HT-29 (cell line): Measurements from ENCODE around the gene RPL12. TPM values are rescaled to one million over a fixed set of nuclear protein-coding genes. Genes with fewer than 3 reads are reported as not detected.

Experiments
- DNase-seq: peaks from one replicate; pipeline ENCODE4 v3.0.0-alpha.2; 2015; ENCODE audit warnings: low spot score
- total RNA-seq: library from RNA; depleted of rRNA; stranded (reverse); fragments of >200 nt; shearing (Covaris generic); gene quantifications from 2 replicates; pipeline ENCODE4 v1.2.3, GENCODE V29; 2014; rRNA removed

RPL12 gene
- total RNA-seq: 1,249 and 1,284 TPM in 2 replicates

DNA sequence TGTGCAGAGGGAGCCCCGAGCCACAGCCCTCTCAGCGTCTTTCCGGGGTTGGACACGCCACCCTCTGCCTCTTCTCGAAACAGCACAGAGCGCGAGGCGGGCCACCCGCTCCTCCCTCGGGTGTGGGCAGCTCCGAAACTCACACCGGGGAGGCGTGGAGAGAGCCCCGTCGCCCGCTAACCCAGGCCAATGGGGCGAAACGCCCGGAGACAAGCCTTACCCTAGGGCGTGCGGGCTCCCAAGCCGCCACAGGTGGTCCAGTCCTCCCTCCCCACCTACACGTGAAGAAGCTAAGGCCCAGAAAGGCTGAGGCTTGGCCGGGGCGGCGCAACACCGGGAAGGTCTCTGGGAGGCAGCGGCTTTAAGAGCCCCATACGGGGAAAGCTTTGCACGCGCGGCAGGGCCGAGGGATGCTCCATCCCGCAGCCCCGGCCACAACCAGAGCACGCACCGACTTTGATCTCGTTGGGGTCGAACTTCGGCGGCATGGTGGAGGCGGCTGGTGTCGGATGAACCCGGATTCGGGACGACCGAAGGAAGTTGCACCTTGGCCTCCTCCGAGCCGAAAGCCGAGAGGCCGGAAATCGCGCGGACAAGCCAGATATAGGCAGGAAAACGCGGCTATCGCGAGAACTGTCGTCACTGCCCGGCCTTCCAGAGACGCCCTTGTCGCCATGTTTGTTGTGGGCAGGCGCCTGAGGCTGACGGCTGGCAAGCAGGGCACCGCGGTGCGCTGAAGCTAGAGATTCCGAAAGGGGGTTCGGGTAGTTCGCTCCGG, at the start of gene RPL12, which contains the start of gene LRSAM1:
Gene RPL12, minus strand, starts transcription at position 577 of the 778 bp plus-strand sequence. Its CDS starts 89 bp downstream, at position 488.
Gene LRSAM1, plus strand, starts transcription at position 681 of the 778 bp plus-strand sequence. CDS start 3,018 bp downstream, outside the sequence.
- peak; percentile 98 for DNase-seq

GRCh38 chr9:127500862-127501261, 49.7 kb upstream of the RPL12 start:
- no peak for DNase-seq

DNA sequence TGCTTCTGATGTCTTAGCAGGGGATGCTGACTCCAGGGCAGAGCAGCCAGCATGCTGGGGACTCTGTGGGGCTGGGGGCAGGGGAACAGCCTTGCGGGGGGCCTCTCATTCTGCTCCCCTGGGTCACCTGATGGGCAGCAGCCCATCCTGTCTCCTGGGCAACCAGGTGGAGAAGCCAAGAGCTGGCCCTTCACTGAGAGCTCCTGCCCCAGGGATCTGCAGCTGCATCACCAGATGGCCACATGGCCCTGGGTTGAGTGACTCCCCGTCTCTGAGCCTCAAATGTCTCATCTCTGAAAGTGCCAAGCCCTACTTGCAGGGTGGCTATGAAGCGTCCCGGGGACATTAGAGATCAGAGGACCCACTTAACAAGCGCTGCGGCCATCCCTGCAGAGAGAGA, 49.2 kb upstream of the RPL12 start:
- DNase-seq: no peak

- no peak for DNase-seq
Observed at GRCh38 chr9:127498298-127498697, 47.1 kb upstream of the RPL12 start.

DNA sequence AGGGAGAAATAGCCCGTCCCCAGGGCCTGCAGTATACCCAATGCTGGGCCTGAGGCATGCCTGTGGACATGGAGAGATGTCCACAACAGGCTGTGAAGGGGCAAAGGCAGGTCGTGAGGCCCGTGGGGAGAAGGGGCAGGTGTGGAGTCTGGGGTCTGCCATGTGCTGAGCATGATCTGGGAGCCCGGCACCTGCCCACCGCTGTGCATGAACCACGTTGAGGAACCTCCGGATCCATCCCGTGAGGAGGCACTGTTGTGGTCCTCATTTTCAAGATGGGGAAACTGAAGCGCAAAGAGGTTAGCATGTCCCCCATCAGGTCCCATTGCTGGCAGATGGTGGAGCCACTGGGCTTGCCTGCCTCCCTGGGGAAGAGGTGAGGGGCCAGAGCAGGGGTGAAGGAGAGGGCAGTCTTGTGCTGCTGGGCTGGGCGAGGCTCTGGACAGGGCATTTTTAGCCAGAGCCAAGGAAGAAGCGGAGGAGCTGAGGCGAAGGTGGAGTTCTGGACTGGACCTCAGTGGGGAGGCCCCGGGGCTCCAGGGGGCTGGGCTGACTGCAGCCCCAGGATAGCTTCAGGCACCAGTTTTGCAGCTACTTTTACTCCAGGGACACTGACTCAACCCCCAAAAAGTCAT, 46.6 kb upstream of the RPL12 start:
- DNase-seq: no peak

DNA sequence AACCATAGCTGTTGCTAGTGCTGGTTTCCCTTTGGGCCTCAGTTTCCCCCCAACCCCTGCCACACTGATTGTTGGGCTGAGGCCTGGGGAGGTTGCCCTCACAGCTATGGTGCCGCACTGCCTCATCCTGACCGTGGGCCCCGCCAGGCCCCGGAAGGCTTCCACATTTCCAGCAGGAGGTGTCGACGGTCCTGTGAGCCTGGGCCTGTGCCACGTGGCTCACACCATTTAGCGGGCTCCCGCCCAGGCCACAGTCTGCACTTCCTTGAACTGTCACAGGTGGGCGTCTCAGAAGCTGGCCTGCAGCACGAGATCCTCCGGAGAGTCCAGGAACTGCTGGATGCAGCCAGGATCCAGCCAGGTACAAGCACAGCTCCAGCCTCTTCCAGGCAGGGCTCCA, 45.8 kb upstream of the RPL12 start:
- DNase-seq: no peak

DNA sequence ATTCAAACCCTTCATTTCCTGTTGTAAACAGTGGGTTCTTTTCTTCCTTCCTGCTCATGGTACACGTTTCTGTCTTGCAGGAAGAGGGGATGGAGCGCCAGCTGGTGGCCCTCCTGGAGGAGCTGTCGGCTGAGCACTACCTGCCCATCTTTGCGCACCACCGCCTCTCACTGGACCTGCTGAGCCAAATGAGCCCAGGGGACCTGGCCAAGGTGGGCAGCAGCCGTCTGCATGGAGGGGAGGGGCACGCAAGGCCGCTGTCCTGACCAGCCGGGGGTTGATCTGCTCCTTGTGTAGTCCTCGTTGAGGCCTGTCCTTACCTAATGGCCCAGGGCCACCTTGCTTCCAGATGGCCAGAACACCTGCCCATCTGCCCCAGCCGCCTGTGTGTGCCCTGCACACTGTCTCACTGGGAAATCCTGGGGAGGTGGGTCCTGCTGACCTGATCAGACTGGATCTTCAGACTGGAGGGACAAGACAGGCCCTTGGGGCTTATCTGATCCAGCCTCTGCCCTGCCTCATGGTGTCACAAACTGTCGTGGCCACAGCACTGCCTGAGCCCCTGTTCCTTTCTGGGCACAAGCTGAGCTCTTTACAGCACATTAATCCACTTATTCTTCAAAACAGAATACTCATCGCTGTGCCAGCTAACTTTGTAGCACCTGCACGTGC, 44.8 kb upstream of the RPL12 start:
- DNase-seq: no peak

GRCh38 chr9:127494304-127494702, 43.1 kb upstream of the RPL12 start:
- no peak for DNase-seq

DNA sequence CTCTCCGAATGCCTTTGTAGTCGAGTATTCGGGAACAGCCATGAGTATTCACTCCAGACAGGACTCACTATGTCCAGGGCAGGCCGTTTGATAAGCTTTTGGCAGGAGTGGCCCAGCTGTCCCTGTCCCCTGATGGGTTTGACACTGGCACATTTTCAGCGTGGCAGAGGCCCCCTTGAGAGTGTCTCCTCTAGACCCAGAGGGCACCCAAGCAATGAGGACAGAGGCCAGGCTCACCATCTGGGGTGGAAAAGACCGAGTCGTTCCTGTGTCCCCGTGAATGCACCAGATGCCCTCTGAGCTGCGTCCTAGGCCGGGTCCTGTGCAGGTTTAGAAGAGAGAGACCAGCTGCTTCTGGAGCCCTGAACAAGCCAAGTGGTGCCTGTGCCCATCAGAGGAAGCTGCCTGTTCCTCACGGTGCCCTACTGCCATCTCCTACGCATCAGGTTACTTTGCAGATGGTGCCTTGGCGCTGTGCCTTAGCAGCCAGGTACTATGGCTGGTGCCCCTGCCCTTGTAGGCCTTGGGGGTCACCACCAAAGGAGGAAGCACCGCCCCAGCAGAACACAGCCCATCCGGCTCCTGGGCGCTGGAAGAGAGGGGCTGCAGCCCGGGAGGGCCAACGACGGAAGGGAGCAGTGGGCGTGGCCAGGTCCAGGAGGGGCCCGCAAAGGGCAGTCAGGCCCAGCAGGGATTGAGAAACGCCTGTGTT, 42.5 kb upstream of the RPL12 start:
- DNase-seq: no peak

DNA sequence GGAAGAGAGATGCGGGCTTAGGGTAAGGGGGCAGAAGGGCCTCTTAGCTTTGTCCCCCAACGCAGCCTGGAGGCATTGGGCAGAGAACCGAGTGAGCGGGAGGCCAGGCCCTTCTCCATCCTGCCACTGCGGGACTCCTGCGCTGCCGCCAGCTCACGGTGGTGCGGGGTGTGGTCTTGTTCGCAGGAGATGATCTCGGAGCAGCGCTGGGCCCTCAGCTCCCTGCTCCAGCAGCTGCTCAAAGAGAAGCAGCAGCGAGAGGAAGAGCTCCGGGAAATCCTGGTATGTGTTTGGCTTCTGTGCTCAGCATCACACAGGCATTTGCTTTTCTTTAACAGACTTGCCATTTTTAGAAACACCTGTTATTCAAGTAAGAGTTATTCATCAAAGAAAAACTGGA, 41.4 kb upstream of the RPL12 start:
- no peak for DNase-seq

DNA sequence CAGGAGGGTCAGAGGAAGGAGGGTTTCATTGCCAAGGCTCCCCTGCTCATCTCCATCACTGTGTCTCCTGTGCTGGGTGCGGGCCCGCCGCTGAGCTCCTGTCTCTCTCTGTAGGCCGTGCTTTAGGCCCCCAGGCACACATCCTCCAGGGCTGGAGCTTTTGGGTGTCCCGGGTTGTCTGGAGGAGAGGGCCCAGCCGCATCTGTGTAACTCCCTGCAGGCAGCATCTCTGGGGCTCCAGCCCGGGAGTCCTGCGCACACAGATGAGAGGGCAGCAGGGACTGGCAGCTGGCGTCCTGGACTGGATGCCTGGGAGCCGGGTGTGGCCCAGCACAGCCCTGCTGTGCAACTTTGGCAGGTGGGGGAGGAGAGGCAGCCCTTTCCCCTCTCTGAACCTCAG, 40.3 kb upstream of the RPL12 start:
- no peak for DNase-seq

DNA sequence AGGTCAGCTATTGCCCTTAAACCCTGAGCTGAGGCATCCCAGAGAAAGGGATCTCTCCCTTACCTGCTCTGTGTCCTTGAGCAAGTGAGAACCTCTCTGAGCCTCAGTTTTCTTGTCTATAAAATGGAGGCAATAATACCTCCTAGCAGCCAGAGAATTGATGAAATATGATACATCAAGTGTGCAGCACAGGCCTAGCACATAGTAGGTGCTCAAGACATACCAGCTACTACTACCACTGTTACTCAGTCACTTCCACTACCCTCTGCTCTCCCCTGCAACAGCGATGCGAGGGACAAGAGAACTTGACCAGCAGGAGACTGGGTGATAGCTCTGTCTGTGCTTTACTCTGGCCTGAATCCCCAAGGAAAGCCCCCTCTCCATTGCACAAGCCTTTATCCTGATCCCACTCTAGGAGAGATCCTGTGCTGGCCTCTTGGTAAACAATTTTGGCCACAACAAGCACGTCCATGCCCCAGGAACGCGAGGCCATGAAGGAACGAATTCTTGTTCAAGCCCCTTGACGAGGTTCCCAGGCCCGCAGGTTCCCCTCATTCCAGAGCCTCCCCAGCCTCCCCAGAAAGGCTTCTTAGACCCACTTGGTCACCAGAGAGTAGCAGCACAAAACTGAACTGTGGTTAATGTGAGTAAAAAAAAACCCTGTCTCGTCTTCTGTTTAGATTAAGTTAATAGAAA, 39.5 kb upstream of the RPL12 start:
- no peak for DNase-seq

DNA sequence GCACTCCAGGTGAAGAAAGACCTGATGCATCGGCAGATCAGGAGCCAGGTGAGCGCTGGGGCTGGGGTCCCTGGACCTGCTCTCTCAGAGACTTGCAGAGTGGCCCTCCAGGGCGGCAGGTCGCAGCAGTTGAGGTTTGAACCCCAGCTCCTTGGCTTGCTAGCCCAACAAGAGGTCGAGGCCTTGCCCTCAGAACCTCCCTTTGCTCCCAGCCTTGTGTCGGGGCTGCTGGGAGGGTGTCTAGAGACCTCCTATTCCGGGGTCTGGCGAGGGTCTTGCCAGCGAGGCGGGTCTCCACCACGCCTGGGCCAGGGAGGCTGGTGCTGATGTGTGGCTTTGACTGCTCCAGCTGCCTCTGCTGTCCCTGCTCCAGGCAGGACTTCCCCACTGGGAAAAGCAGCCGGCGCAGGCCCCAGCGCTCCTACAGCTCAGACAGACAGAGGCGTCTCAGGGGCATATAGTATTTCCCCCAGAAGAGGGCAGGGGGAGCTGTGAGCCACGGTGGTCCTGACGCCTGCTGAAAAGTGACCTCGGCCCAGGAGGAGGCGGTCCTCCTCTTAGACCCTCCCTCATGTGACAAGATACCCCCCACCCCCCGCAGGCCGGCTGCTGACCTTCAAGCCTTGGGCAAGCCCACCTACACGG, 38.4 kb upstream of the RPL12 start:
- no peak for DNase-seq

GRCh38 chr9:127488946-127489345, 37.7 kb upstream of the RPL12 start:
- DNase-seq: no peak

DNA sequence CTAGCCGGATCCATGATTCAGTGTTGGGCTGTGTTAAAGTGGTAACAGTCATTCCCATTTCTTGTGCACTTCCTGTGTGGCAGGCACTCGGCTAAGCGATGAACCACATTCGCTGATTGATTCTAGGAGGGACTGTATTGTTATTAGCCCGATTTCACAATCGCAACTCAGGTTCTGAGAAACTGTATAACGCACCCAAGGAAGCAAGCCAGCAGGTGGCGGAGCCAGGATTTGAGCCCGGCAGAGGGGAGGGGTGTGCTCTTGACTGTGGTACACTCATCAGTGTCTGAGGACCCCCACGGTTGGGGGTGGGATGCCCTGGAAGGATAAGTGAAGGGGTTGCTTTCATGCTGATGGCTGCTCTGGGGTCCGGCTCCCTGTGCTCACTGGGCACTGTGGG, 34.8 kb upstream of the RPL12 start:
- DNase-seq: no peak

DNA sequence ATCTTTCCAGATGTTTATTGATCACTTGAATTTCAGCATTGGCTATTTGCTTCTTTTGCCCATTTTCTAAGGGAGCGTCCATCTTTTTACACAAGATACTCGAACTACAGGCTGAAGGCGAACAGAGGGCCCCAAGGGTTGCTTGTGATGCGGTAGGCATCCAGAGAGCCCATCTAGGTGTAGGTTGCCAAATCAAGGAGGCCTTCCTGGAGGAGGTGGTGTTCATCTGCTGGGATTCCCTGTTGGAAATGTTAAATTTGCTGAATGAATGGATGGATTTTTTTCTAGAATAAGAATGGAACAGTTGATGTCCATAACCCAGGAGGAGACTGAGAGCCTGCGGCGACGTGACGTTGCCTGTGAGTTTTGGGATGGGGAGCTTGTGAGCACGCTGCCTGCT, 31.5 kb upstream of the RPL12 start:
- no peak for DNase-seq

- no peak for DNase-seq
Observed at GRCh38 chr9:127479507-127480081, 28.4 kb upstream of the RPL12 start.

DNA sequence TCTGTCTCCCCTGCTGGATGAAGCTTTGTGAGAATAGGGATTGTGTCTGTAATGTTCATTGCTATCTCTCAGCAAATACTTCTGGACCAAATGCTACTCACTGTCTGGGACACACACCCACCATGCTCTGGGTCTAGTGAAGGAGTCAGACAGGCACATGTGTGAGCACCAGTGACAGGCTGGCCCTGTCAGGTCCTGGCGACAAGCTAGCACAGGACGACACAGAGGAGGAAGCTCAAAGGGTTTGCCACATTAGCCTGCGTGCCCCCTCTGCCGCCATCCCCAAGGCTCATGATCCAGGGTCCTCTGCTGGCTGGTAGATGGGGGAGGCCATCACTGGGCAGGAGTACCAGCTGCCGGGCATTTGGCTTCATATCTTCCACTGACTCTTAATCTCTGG, 23.4 kb upstream of the RPL12 start:
- no peak for DNase-seq

- DNase-seq: no peak
Observed at GRCh38 chr9:127473932-127474331, 22.7 kb upstream of the RPL12 start.

DNA sequence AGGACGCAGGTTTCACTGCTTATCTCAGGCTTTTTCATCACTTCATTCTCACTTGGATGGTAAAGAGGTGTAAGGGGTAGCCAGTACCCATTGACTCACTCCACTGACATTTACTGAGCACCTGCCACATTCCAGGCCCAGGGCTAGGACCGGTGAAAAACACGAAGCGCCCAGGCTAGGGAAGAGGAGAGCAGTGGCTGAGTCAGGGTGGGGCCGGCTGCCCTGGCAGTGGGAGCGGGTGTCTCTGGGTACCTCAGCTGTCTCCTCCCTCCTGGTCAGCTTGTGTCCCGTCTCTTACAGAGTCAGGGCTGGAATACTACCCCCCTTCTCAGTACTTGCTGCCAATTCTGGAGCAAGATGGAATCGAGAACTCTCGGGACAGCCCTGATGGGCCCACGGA, 22.3 kb upstream of the RPL12 start:
- no peak for DNase-seq
